Stimulated activated CD8-positive, alpha-beta memory T cell treated with anti-CD3 and anti-CD28 coated beads, Interleukin-15, amount 100 ng/mL, for 1 hour (primary cell): ENCODE measurements around the gene ZBTB8B.

ENCODE experiments used
- DNase-seq: peaks from one replicate; pipeline ENCODE4 v3.0.0-alpha.2; 2020; ENCODE audit warnings: low read depth

Gene ZBTB8B

DNA sequence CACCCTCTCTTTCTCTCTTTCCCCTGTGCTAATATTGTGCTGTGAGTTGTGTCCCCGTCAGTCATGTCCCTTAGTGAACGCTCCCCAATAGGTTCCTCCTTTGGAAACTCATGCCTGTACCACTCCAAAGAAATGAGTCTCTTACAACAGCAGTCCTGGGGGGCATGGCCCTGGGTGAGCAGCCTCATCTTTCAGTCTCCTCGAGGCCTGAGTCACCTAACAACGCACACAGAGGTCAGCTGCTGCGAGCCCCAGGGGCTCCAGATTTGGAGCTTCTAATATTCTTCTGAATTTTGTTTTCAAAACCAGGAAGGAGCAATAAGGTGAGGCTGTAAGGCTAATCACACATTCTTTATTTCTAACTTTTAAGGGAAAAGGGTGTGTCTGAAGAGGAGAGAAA lies 43.9 kb downstream of the ZBTB8B start:
- DNase-seq: no peak

DNA sequence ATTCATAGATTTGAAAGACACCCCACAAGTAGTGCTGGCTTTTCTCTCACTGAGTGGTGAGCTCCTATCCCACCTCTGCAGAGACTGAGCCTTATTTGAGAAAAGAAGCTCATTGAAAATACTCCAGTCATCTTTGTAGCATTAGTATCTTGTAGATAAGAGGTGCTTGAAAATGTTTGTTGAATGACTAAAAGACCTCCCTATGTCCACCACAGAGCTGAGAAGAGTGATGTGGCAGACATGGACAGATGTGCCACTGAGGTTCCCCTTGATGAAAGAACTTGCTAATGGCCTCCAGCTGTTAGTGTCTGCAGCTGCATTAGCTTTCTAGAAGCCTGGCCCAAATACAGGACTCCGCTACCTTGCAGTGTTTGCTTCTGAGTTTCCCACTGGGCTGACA lies 45.1 kb downstream of the ZBTB8B start:
- no peak for DNase-seq
